NCI-H128 (cell line): ENCODE results near the gene FERMT1.
"Not testable (repeated sequence)": the region's sequence is repeated elsewhere in the genome, so short reads cannot be mapped to it uniquely, and the experiment has no call there.

Experiments used
- DNase-seq: peaks from one replicate; lab custom pipeline; 2025; ENCODE audit not compliant: unreplicated experiment; lab: John Stamatoyannopoulos, UW

Gene FERMT1

DNA sequence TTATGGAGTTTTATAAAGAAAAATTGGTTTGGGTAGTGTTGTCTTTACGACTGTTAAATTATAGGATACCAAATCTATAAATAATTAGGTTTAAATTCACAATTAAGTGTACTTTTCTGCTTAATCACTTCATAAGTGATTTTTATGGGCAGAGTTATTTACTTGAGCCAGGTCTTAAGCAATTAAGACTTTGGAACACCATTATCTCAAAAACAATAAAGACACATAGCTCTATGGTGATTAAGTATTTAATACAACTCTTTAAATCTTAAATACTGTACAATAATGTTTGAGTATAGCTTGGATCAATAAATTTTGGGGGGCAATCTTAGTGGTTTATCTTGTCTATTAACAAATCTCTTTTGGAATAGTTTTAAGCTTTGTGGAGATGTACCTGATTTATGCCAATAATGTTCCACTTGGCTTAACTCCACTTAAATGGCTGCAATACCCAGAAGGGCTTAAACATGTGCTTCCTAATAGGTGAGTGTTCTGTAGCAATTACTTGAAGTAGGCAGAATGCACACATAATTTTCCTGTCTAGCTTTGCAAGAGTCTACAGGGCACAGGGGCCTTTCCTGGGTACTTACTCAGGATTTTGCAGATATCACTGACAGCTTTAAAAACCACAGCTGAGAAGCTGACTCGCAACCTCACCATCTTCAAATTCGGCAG lies 7.5 kb downstream of the FERMT1 start:
- DNase-seq: no peak

DNA sequence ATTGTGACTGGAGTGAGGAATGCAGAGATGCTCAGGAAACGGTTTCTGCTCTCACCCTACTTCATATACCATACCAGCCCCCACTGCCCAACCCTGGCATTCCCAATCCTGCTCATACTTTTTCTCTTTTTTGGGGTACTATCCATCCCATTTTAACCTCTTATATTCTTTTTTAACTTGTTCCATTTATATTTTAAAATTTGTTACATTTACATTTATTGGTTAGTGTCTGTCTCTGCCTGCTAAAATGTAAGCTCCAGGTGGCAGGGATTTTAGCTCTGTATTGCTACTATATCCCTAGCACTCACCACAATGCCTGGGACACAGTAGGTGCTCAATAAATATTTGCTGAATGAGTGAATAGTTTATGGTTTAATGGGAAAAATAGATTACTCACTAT lies 8.1 kb downstream of the FERMT1 start:
- DNase-seq: no peak

DNA sequence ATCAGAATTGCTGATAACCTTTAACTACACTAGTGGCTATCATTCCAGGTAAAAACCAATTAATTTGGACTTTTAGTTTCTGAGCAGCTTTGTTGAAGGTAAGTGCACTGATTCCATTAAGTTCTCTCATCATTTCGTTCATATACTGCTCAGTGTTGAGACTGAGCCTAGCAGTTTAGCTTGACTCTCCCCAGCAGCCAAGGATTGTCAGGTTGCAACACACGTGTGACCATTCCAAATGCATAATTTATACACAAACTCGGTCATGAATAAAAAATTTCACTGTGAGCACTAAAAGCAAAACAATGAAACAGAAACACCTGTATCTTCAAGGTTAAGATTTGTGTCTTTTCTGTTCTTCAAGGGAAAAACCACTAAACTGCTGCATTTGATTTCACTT lies 8.9 kb downstream of the FERMT1 start:
- DNase-seq: no peak

DNA sequence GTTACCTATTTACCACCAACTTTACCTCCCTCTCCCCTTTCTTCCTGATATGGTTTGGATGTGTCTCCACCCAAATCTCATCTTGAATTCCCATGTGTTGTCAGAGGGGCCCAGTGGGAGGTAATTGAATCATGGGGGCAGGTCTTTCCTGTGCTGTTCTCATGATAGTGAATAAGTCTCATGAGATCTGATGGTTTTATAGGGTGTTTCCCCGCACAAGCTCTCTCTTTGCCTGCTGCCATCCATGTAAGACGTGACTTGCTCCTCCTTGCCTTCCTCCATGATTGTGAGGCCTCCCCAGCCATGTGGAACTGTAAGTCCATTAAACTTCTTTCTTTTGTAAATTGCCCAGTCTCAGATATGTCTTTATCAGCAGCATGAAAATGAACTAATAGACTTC lies 9.9 kb downstream of the FERMT1 start:
- not testable (repeated sequence) for DNase-seq

GRCh38 chr20:6108330-6108729 lies 14.5 kb downstream of the FERMT1 start:
- DNase-seq: no peak

DNA sequence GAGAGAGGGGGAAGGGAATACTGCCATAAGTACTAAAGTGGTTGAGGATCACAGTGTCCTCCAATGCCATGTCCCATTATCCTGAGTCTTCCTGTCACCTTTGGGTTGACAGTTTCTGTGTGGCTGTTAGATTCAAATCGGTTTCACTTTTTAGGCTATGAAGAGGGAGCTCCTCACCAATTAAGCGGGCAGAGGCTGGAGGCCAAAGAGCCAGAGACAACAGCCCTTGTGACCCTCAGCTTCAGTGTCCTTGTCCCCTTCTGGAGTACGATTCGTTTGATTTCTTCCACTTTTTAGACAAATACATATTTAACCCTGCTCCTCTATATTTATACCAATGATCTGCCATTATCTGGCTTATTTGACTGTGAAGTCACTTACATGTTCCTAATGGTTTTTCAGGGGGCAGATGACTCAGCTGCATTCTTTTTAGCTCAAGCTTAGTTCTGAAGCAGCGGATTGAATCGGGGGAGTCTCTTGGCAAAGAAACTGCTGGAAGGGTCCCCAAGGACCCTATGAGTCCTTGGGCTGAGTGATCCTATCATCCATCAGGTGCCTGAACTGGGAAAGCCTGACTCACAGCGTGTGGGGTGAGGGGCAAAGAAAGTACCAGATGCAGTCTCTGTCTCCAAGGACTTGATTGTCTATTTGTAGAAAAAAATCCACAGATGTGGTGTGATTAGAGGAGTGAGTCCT lies 18.2 kb downstream of the FERMT1 start:
- DNase-seq: no peak

DNA sequence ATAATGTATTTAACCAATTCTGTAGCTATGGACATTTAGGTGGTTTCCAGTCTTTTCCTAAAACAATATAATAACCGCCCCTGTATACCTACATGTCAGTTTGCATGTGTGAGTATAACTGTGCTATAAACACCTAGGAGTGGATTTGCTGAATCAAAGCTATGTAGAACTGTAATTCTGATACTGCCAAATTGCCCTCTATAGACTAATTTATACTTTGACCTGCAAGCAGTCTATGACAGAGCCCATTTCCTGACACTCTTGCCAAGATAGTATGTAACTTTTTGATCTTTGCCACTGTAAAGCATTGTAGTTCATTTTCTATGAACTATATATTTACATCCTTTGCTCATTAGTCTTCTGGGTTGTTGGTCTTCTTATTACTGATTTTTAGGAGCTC lies 19.5 kb downstream of the FERMT1 start:
- DNase-seq: no peak

DNA sequence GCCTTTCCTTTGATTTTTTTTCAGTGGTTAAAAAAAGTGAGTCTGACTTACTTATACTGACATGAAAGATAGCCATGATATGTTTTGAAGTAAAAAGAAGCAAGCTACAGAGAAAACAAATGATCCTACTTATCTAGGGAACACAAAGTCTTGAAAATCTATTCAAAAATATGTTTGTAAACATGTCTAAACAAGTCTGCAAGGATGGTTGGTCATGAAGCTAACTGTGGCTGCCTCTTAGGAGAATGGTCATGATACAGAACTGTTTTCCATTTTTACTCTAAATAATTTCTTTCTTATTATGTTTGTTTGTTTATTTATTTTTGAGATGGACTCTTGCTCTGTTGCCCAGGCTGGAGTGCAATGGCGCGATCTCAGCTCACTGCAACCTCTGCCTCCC lies 21.5 kb downstream of the FERMT1 start:
- DNase-seq: no peak

DNA sequence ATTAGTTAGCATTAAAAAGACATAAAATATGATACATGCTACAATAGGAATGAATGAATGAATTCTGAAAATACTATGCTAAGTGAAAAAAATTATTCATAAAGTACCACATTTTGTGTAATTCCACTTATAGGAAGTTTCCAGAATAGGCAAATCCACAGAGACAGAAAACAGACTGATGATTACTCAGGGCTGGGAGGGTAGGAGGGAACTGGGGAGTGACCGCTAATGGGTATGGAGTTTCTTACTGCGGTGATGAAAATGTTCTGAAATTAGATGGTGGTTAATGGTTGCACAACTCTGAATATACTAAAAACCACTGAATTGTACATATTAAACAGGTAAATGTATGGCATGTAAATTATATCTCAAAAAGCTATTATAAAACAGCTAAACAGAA lies 22.6 kb downstream of the FERMT1 start:
- no peak for DNase-seq

- no peak for DNase-seq
Measured at GRCh38 chr20:6099819-6100218, 23.0 kb downstream of the FERMT1 start.

GRCh38 chr20:6095409-6095808 lies 27.4 kb downstream of the FERMT1 start:
- DNase-seq: no peak

GRCh38 chr20:6094565-6094964 lies 28.3 kb downstream of the FERMT1 start:
- no peak for DNase-seq

- no peak for DNase-seq
Measured at GRCh38 chr20:6094063-6094462, 28.8 kb downstream of the FERMT1 start.

GRCh38 chr20:6091661-6092060 lies 31.2 kb downstream of the FERMT1 start:
- no peak for DNase-seq

DNA sequence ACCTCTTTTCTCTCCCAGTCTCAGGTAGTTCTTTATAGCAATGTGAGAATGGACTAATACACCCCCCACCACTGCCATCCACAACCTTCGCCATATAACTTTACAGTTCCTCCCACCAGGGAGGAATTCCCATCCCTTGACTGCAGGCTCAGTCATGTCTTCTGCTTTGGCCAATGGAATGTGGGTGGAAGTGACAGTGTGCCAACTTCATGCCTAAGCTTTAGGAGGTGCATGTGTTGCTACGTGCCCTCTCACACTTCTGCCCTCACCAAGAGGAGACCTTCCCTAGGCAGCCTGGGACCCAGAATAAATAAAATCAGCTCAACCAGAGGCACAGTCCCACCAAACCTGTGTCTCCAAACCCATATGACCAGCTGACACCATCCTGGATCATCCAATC lies 36.0 kb downstream of the FERMT1 start:
- DNase-seq: no peak

DNA sequence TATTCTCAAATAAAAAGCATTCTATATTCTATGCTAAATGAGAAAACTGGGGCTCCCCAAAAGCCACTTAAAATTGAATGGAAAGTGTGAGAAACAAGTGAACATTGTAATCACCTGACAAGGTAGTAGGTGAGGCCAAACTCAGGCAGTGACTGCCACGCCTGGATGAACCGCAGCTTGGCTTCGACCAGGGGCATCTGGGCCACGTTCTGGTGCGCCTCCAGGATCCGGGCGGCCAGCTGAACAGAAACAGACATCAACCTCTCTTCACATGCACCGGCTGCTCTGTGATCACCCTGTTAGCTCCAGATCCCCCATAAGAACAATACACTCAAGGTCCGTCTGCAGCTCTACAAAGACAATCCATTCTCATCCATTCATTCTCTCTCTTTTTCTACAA lies 38.9 kb downstream of the FERMT1 start:
- no peak for DNase-seq

DNA sequence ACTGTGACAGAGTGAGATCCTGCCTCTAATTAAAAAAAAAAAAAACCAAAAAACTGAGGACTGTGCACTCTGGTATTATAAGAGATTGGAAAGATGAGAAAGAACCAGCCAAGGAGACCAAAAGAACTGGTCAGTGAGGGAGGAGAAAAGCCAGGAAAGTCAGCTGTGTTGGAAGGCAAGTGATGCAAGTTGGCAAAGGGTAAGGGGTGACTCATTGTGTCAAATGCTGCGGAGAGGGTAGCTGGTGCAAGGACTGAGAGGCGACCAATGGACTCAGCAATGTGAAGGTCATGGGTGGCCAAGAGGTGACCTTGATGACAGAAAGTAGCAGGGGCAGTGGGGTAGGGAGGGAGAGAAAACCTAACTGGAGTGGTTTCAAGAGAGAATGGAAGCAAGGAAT lies 41.6 kb downstream of the FERMT1 start:
- no peak for DNase-seq

GRCh38 chr20:6079016-6079415 lies 43.8 kb downstream of the FERMT1 start:
- DNase-seq: no peak

DNA sequence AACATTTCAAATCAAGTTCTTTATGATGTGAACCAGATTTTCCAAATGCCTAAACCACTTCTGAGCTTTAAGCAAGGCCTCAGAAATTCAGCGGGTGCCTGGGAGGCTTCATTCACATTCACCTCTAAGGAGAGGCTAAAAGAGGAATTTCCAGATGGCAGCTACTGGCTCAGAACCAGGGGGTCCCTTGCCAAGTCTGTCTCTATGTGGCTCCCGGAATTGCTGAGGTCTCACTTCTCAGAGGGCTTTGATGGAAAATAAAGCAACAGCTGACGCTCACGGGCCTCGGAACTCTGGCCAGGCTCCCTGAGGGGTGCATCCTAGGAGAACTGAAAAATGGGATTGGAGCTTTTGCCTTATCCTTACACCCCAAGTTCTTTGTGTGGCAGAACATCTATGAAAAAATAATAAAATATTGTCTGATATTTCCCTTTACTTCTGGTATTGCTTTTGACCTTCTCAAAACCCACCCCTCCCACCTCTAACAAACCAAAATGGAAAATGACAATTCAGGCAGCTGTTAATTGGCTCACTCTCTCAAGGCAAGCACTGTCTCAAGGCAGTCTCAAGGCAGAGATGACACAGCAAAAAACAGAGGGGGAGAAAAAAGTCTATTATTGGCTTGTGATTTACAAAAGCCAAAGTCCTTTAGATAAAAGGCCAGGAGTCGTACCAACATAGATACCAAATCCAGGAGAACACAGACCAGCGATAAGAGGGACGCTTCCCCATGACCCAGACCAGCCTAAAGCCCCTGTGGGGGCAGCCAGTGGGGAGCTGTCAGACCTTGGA lies 47.2 kb downstream of the FERMT1 start:
- DNase-seq: no peak

GRCh38 chr20:6074784-6075183 lies 48.0 kb downstream of the FERMT1 start:
- no peak for DNase-seq

- DNase-seq: no peak
Measured at GRCh38 chr20:6074145-6074561, 48.7 kb downstream of the FERMT1 start.
